ENCODE data around the gene RPN2. TPM values are rescaled to one million over a fixed set of nuclear protein-coding genes. Genes with fewer than 3 reads are reported as not detected.

The RPN2 gene
- total RNA-seq, 1 donor from 2014 or later = 247 TPM

GRCh38 chr20:37243937-37244571 lies 64.9 kb downstream of the RPN2 start:
- peak; percentile 36 for DNase-seq

- DNase-seq = no peak
These were observed 65.4 kb downstream of the RPN2 start for GRCh38 chr20:37244572-37244957.

GRCh38 chr20:37245216-37246150 lies 66.4 kb downstream of the RPN2 start:
- DNase-seq = no peak

- DNase-seq = no peak
These were observed 67.6 kb downstream of the RPN2 start for GRCh38 chr20:37246736-37247135.

- DNase-seq = no peak
These were observed 68.4 kb downstream of the RPN2 start for GRCh38 chr20:37247547-37247946.

- no peak for DNase-seq
These were observed 70.2 kb downstream of the RPN2 start for GRCh38 chr20:37249304-37249703.

GRCh38 chr20:37251825-37252477 lies 72.8 kb downstream of the RPN2 start:
- peak; percentile 13 for DNase-seq

- no peak for DNase-seq
These were observed 74.0 kb downstream of the RPN2 start for GRCh38 chr20:37253087-37253486.

GRCh38 chr20:37254114-37254878 lies 75.2 kb downstream of the RPN2 start:
- DNase-seq = no peak

GRCh38 chr20:37256286-37256685 lies 77.2 kb downstream of the RPN2 start:
- no peak for DNase-seq

GRCh38 chr20:37257530-37257929 lies 78.4 kb downstream of the RPN2 start:
- DNase-seq = no peak

GRCh38 chr20:37257988-37258387 lies 78.9 kb downstream of the RPN2 start:
- DNase-seq = no peak

GRCh38 chr20:37259031-37259430 lies 79.9 kb downstream of the RPN2 start:
- no peak for DNase-seq

GRCh38 chr20:37259865-37260264 lies 80.7 kb downstream of the RPN2 start:
- DNase-seq = no peak

- DNase-seq = no peak
These were observed 81.8 kb downstream of the RPN2 start for GRCh38 chr20:37260923-37261322.

- no peak for DNase-seq
These were observed 82.6 kb downstream of the RPN2 start, which contains the start of gene GHRH for GRCh38 chr20:37261714-37262113. Gene GHRH (minus strand): TSS chr20:37261814. CDS start chr20:37256889, 4,925 bp downstream.

GRCh38 chr20:37262505-37262904 lies 83.4 kb downstream of the RPN2 start:
- no peak for DNase-seq

- DNase-seq = no peak
These were observed 84.6 kb downstream of the RPN2 start for GRCh38 chr20:37263686-37264085.

GRCh38 chr20:37265152-37265551 lies 86.0 kb downstream of the RPN2 start:
- DNase-seq = no peak

- no peak for DNase-seq
These were observed 88.0 kb downstream of the RPN2 start for GRCh38 chr20:37266940-37267666.

- no peak for DNase-seq
These were observed 88.7 kb downstream of the RPN2 start for GRCh38 chr20:37267667-37268313.
